A549 (cell line): ENCODE measurements around the gene TTC21A. TPM values are rescaled to one million over a fixed set of nuclear protein-coding genes. Genes with fewer than 3 reads are reported as not detected.

ENCODE experiments used
- ATAC-seq, 2 experiments: fragments of 200-7000 bp in 1 of 2; fragments of >200 bp in 1 of 2; cut with Nextera tagmentation in 1 of 2; cut with Tn5 transposase in 1 of 2; 3 replicates each; pipeline versions ENCODE4 v1.8.0 to v1.9.1; 2018 to 2020; ENCODE audit warnings: mild to moderate bottlenecking in 1 of 2, moderate library complexity in 1 of 2
- CTCF ChIA-PET: fragments of 300-600 bp; sonication (Branson Sonifier 250); formaldehyde crosslinking; extraction: SDS; loops from one replicate; lab custom pipeline; 2021; ENCODE audit warnings: antibody characterized with exemption, inconsistent platforms; lab: Yijun Ruan, JAX
- POLR2A ChIA-PET: fragments of 350-600 bp; formaldehyde crosslinking; extraction: SDS; loops from one replicate; lab custom pipeline; 2021; ENCODE audit warnings: antibody characterized with exemption, inconsistent platforms; lab: Yijun Ruan, JAX
- DNase-seq, 2 experiments: peaks; one replicate each; pipeline versions ENCODE4 v3.0.0 to v3.0.0-alpha.2; 2011 to 2016; ENCODE audit warnings: low read depth in 1 of 2, low spot score in 1 of 2
- FAIRE-seq: peaks from 2 replicates; lab custom pipeline; 2011; peaks lifted over from hg19 to GRCh38; lab: Jason Lieb, UNC
- H3K27ac ChIP-seq, 2 experiments: fragments of >200 bp; sonication (Bioruptor Twin); formaldehyde crosslinking; 3 replicates each; pipeline ENCODE4 v1.5.1; 2016 to 2017
- H3K4me1 ChIP-seq: fragments of >200 bp; sonication (Bioruptor Twin); formaldehyde crosslinking; 3 replicates; pipeline ENCODE4 v1.6.1; 2016
- H3K4me2 ChIP-seq: fragments of >200 bp; sonication (Bioruptor Twin); formaldehyde crosslinking; 3 replicates; pipeline ENCODE4 v1.6.1; 2016
- H3K4me3 ChIP-seq: fragments of >200 bp; sonication (Bioruptor Twin); formaldehyde crosslinking; 3 replicates; pipeline ENCODE4 v1.5.1; 2016
- H3K9me3 ChIP-seq: fragments of >200 bp; sonication (Bioruptor Twin); formaldehyde crosslinking; 3 replicates; pipeline ENCODE4 v1.6.1; 2016
- BHLHE40 ChIP-seq: IDR thresholded peaks from 2 replicates; pipeline ENCODE4 v1.6.1; 2012; ENCODE audit warnings: low read depth, low read length, inconsistent platforms
- CBX2 ChIP-seq: fragments of 200-600 bp; sonication (generic); IDR thresholded peaks from 2 replicates; pipeline ENCODE4 v1.6.1; 2016; ENCODE audit warnings: low read depth, mild to moderate bottlenecking, borderline replicate concordance
- CBX8 ChIP-seq: fragments of 200-600 bp; sonication (generic); IDR thresholded peaks from 2 replicates; pipeline ENCODE4 v1.6.1; 2016
- CEBPB ChIP-seq, 2 experiments: fragments of >200 bp in 1 of 2; sonication (Bioruptor Twin) in 1 of 2; formaldehyde crosslinking in 1 of 2; IDR thresholded peaks; 2 replicates each; pipeline ENCODE4 v1.6.1; 2012 to 2016
- CHD2 ChIP-seq: fragments of 150-350 bp; IDR thresholded peaks from 2 replicates; pipeline ENCODE4 v1.6.1; 2014; ENCODE audit warnings: low read length; ENCODE audit not compliant: partially characterized antibody
- CHD4 ChIP-seq: fragments of 200-600 bp; sonication (generic); IDR thresholded peaks from 2 replicates; pipeline ENCODE4 v1.6.1; 2016; ENCODE audit warnings: antibody characterized with exemption, mild to moderate bottlenecking, borderline replicate concordance
- FOSL2 ChIP-seq, 2 experiments: fragments of 450-650 bp in 1 of 2; fragments of >200 bp in 1 of 2; sonication (Bioruptor Twin) in 1 of 2; formaldehyde crosslinking; IDR thresholded peaks; 2 replicates each; pipeline versions ENCODE4 v1.5.0 to v1.6.1; 2016 to 2020; ENCODE audit warnings: mild to moderate bottlenecking in 1 of 2, moderate library complexity in 1 of 2
- GATA3 ChIP-seq: IDR thresholded peaks from 2 replicates; pipeline ENCODE4 v1.6.1; 2012; ENCODE audit warnings: borderline replicate concordance
- HDAC2 ChIP-seq: fragments of 200-600 bp; sonication (generic); IDR thresholded peaks from 2 replicates; pipeline ENCODE4 v1.6.1; 2016
- HOXB13 ChIP-seq: fragments of 250-450 bp; sonication (Bioruptor Pico); IDR thresholded peaks from 2 replicates; pipeline ENCODE4 v1.5.0; 2020; ENCODE audit warnings: low read depth, mild to moderate bottlenecking, moderate library complexity
- JUN ChIP-seq, 2 experiments: fragments of >200 bp; sonication (Bioruptor Twin); formaldehyde crosslinking; IDR thresholded peaks; 2 replicates in 1 of 2; 3 replicates in 1 of 2; pipeline ENCODE4 v1.6.1; 2016 to 2017
- JUNB ChIP-seq: fragments of >200 bp; sonication (Bioruptor Twin); formaldehyde crosslinking; IDR thresholded peaks from 2 replicates; pipeline ENCODE4 v1.6.1; 2016
- KDM5A ChIP-seq: fragments of 200-600 bp; sonication (generic); IDR thresholded peaks from 2 replicates; pipeline ENCODE4 v1.6.1; 2016; ENCODE audit warnings: antibody characterized with exemption, mild to moderate bottlenecking
- MAFK ChIP-seq: fragments of 450-650 bp; IDR thresholded peaks from 2 replicates; pipeline ENCODE4 v1.6.1; 2014; ENCODE audit not compliant: partially characterized antibody
- PBX3 ChIP-seq: IDR thresholded peaks from 2 replicates; pipeline ENCODE4 v1.6.1; 2012
- PHF8 ChIP-seq: fragments of 200-600 bp; sonication (generic); IDR thresholded peaks from 2 replicates; pipeline ENCODE4 v1.6.1; 2016; ENCODE audit warnings: low read depth, mild to moderate bottlenecking, antibody characterized with exemption, moderate library complexity, borderline replicate concordance
- POLR2AphosphoS2 ChIP-seq: conservative IDR thresholded peaks from 2 replicates; pipeline ENCODE4 v1.6.1; 2012; ENCODE audit warnings: low read length, improper control_type of control experiment, inconsistent platforms
- RAD21 ChIP-seq, 2 experiments: fragments of >200 bp in 1 of 2; sonication (Bioruptor Twin) in 1 of 2; formaldehyde crosslinking in 1 of 2; IDR thresholded peaks in 1 of 2; conservative IDR thresholded peaks in 1 of 2; 2 replicates in 1 of 2; 3 replicates in 1 of 2; pipeline ENCODE4 v1.6.1; 2012 to 2018; ENCODE audit warnings: inconsistent platforms in 1 of 2
- RCOR1 ChIP-seq: fragments of 150-350 bp; IDR thresholded peaks from 2 replicates; pipeline ENCODE4 v1.6.1; 2014; ENCODE audit warnings: antibody characterized with exemption, low read length, low read depth
- RFX5 ChIP-seq: fragments of 450-650 bp; IDR thresholded peaks from 2 replicates; pipeline ENCODE4 v1.7.1; 2014; ENCODE audit warnings: antibody characterized with exemption, mild to moderate bottlenecking, moderate library complexity
- RNF2 ChIP-seq: fragments of 200-600 bp; sonication (generic); IDR thresholded peaks from 2 replicates; pipeline ENCODE4 v1.6.1; 2016; ENCODE audit warnings: low read depth, mild to moderate bottlenecking, antibody characterized with exemption, moderate library complexity, borderline replicate concordance
- SMC3 ChIP-seq: fragments of >200 bp; sonication (Bioruptor Twin); formaldehyde crosslinking; IDR thresholded peaks from 3 replicates; pipeline ENCODE4 v1.6.1; 2018; ENCODE audit warnings: inconsistent platforms
- TFCP2L1 ChIP-seq: fragments of 250-450 bp; sonication (Bioruptor Pico); IDR thresholded peaks from 2 replicates; pipeline ENCODE4 v1.5.0; 2021; ENCODE audit warnings: mild to moderate bottlenecking
- USF2 ChIP-seq: fragments of 450-650 bp; IDR thresholded peaks from 2 replicates; pipeline ENCODE4 v1.6.1; 2014; ENCODE audit warnings: antibody characterized with exemption
- ZC3H11A ChIP-seq: fragments of 450-650 bp; IDR thresholded peaks from 2 replicates; pipeline ENCODE4 v1.6.1; 2014; ENCODE audit warnings: antibody characterized with exemption, mild to moderate bottlenecking
- ZFP36 ChIP-seq: fragments of 450-650 bp; IDR thresholded peaks from 2 replicates; pipeline ENCODE4 v1.6.1; 2014; ENCODE audit warnings: borderline replicate concordance; ENCODE audit not compliant: partially characterized antibody
- WGBS: methylation state at CpG from one replicate; pipeline ENCODE4 v1.1.6; 2017; ENCODE audit errors: missing lambda C conversion rate; 5-methylcytosine and 5-hydroxymethylcytosine counted together
- polyA plus RNA-seq, 4 experiments: library from polyadenylated mRNA; depleted of rRNA in 3 of 4; stranded (reverse); fragments of >200 nt; fragmentation: RNase III in 1 of 4; extraction: RNeasy Plus Mini Kit Qiagen cat#74134 plus additional on column Dnase treatment in 1 of 4; gene quantifications; 2 replicates in 3 of 4; 3 replicates in 1 of 4; pipeline ENCODE4 v1.2.3, GENCODE V29; 2011 to 2017
- TF ChIP-seq, protein P1 (sequence below): IDR thresholded peaks from 2 replicates; pipeline ENCODE4 v1.6.1; 2012

TTC21A gene
- polyA plus RNA-seq, 2 of the 4 experiments (the other 2 are of a cell fraction): 1.1 to 1.4 TPM

DNA sequence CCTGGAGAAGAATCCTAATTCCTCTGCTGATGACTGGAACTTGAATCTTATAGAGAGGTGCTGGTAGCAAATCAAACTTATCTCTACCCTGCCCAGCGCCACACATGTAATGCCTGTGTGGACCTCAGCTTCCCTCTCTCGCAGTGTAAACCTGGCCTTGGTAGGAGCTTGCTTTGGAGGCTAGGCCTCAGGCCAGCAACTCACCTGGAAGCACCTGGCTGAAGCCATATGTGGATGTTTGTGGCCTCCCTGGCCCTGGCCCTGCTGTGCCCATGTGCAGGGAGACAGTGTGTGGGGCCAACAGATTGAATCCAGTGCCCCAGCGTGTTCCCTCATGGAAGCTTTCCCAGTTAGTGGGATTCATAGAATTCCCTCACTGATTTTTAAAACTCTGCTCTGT lies 8.4 kb downstream of the TTC21A start:
- DNase-seq (no peak), ATAC-seq (no peak), FAIRE-seq (no peak)
- Histone ChIP-seq H3K27ac (no peak overlapping the region), H3K4me2 (no peak overlapping the region), H3K4me1 (no peaks in the 10 kb centered on the region), H3K9me3 (no peaks in the 10 kb centered on the region), H3K4me3 (no peak overlapping the region)
- POLR2A ChIA-PET: no interaction called here
- CTCF ChIA-PET: interaction anchor here (0.6 to 22.7 kb wide), 7 partner anchors 12 to 176 kb away, joined by 3 to 383 read pairs (median 3); no protein-coding TSS in a partner anchor
- WGBS: 90% methylated on average over 3 of the region's 3 CpGs
- TF ChIP-seq BHLHE40 (no peak), CBX2 (no peak), HDAC2 (no peak), CBX8 (no peak), RAD21 (conservative IDR thresholded peaks at IDR 0.05 in 1 of 2, IDR thresholded peaks at IDR 0.05 in 1 of 2) (no peak), RCOR1 (no peak), JUNB (no peak), SMC3 (no peak), MAFK (no peak), POLR2AphosphoS2 (no peak)
- TF ChIP-seq, protein P1, sequence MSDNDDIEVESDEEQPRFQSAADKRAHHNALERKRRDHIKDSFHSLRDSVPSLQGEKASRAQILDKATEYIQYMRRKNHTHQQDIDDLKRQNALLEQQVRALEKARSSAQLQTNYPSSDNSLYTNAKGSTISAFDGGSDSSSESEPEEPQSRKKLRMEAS: no peak

DNA sequence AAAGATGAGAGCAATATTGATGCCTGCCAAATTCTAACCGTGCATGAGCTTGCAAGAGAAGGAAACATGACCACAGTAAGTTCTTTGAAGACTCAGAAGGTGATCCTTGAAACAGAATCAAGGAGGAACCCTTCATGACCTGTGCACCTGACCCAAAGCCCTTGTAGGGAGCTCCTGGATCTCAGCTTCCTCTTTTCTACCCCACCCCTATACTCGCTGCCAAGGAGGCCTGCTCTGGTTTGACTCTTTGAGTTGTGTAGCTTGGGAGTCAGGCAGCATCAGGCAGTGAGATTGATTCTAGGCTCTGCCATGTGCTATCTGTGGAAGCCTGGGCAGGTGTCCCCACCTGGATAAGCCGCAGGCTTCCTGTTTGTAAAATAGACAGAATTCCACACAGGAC lies 10.6 kb downstream of the TTC21A start:
- no peak for DNase-seq
- ATAC-seq: no peak
- no peaks in the 10 kb centered on the region for H3K4me1 ChIP-seq
- H3K9me3 ChIP-seq: no peaks in the 10 kb centered on the region
- POLR2A ChIA-PET: no interaction called here
- CTCF ChIA-PET: interaction anchor here (1.0 to 22.7 kb wide), 6 partner anchors 9 to 174 kb away, joined by 3 to 383 read pairs (median 4); no protein-coding TSS in a partner anchor
- H3K27ac ChIP-seq: no peak overlapping the region
- 64% methylated on average over 3 of the region's 3 CpGs for WGBS
- H3K4me3 ChIP-seq: no peak overlapping the region
- no peak for FAIRE-seq
- H3K4me2 ChIP-seq: no peak overlapping the region
- no peak for TF ChIP-seq JUNB
- TF ChIP-seq RFX5: no peak
- TF ChIP-seq HOXB13 (CRISPR knock-in tag): no peak
- no peak for TF ChIP-seq GATA3

GRCh38 chr3:39118931-39119660 lies 11.6 kb downstream of the TTC21A start:
- H3K9me3 ChIP-seq: no peaks in the 10 kb centered on the region
- CTCF ChIA-PET: interaction anchor here (1.1 to 22.7 kb wide), 3 partner anchors 19 to 173 kb away, joined by 4 to 383 read pairs (median 4); no protein-coding TSS in a partner anchor
- TF ChIP-seq RNF2 (no peak), RFX5 (no peak), FOSL2 (IDR thresholded peaks at IDR 0.05) (no peak), FOSL2 (CRISPR knock-in tag; IDR thresholded peaks at IDR 0.05) (no peak), CBX8 (no peak), CHD2 (no peak), TFCP2L1 (CRISPR knock-in tag) (no peak), USF2 (no peak), CHD4 (no peak), ZC3H11A (no peak), PBX3 (no peak), ZFP36 (no peak), JUN (IDR thresholded peaks at IDR 0.05) (no peak), PHF8 (no peak), CEBPB (IDR thresholded peaks at IDR 0.05) (no peak), KDM5A (no peak)
- TF ChIP-seq, all 56 proteins: peak for 0
- POLR2A ChIA-PET: no interaction called here
- no peak overlapping the region for H3K27ac ChIP-seq
- DNase-seq (no peak), FAIRE-seq (no peak), ATAC-seq (no peak)
- H3K4me3 ChIP-seq: no peak overlapping the region
- no peaks in the 10 kb centered on the region for H3K4me1 ChIP-seq
- 59% methylated on average over 5 of the region's 5 CpGs for WGBS
- H3K4me2 ChIP-seq: no peak overlapping the region
